Midbrain (tissue), 1 donor: ENCODE results near the gene SSTR4.

Source experiments
- DNase-seq: peaks from one replicate; lab custom pipeline; 2025; lab: John Stamatoyannopoulos, UW

SSTR4 gene

DNA sequence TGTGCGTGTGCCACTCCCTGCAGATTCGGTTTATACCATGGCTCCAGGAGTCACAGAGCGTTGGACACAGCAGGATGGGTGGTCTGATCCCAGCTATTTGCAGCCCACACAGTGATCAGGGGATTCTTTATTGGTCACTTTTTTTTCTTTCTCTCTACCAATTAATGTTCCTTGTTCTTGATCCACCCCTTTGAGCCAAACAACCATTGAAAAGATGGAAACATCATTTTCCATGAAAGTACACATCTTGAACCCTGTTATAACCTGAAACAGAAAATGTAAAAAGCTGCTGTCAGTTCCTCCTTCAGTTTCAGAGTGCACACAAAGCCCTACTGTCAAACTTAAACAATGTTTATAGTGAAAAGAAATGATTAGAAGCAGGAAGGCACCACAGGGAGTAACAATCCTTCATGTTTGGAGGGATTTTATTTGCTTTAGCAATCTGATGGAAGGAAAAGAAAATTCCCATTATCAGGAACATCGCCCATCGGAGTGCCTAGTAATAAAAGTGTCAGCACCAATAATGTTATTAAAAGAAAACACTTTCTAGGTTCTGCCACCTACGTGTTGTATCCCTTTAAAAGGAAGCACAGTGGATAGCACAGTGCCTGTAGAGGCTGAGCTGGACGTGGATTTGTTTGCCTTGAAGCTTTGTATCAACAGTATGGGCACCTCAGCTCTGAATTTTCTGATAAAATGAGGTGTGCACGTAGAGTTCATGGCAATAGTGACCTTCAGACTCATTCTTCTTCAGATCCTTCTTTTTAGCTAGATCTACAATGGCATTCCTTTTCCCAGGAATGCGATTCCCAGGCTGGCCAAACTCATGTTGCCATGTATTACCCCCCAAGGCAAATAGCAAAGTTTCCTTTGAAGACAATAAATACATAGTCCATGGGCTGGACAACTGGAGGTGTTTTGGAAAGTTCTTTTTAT, 30.4 kb downstream of the SSTR4 start:
- no peak for DNase-seq

DNA sequence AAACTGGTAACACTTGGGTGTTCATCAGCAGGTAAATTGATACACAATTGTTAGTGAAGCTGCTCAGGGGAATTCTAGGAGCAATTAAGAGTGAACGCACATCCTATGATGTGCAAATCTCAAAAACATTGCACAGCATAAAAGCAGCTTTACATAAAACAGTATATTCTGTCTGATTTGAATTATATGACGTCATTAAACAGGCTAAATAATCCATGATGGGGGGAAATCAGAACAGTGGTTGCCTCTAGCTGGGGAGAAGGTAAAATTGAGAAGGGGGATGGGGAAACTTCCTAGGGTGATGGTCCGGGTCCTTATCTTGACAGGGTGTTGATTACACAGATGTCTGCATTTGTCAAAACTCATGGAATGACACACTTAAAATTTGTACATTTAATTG, 31.7 kb downstream of the SSTR4 start:
- DNase-seq, result no peak

GRCh38 chr20:23068283-23068682, 33.2 kb downstream of the SSTR4 start:
- no peak for DNase-seq

GRCh38 chr20:23069108-23069507, 34.0 kb downstream of the SSTR4 start:
- DNase-seq, result no peak

DNA sequence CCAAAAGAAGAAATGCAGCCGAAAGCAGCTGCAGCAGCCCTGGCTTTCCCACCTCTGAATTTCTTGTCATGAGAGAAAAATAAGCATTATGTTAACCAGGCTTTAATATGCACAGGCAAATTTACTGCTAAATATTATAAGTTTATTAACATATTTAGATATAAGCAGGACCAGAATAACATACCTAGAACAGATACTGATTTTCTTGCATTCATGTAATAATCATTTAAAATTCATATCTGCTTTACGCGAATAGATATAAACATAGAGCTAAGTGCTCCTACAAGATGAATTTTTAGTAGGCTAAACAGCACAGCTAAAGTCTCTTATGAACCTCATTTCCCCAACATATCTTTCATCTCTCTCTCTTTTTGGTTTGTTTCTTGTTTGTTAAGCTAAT, 36.3 kb downstream of the SSTR4 start:
- no peak for DNase-seq

DNA sequence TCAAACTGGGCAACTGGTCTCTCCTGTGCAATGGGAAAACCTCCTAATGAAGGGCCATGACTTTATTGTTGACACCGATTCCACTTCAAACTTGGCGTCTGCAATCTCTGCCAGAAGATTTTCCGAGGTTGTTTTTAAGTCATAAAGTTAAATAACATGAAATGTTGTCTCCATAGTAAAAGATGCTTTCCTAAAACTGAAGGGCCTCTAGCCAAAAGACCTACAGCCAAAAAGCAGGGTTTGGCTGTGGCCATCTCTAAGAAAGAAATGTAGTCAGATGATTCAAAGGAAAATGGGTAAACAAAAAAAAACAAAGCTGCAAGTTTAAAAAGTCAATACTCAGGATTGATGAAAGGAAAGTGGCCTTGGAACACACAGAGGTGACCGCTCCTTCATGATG, 36.9 kb downstream of the SSTR4 start:
- no peak for DNase-seq

- DNase-seq, result no peak
Measured at GRCh38 chr20:23072892-23073586, 37.9 kb downstream of the SSTR4 start.

GRCh38 chr20:23074052-23074451, 38.9 kb downstream of the SSTR4 start:
- no peak for DNase-seq

GRCh38 chr20:23077277-23077676, 42.2 kb downstream of the SSTR4 start:
- DNase-seq, result no peak

DNA sequence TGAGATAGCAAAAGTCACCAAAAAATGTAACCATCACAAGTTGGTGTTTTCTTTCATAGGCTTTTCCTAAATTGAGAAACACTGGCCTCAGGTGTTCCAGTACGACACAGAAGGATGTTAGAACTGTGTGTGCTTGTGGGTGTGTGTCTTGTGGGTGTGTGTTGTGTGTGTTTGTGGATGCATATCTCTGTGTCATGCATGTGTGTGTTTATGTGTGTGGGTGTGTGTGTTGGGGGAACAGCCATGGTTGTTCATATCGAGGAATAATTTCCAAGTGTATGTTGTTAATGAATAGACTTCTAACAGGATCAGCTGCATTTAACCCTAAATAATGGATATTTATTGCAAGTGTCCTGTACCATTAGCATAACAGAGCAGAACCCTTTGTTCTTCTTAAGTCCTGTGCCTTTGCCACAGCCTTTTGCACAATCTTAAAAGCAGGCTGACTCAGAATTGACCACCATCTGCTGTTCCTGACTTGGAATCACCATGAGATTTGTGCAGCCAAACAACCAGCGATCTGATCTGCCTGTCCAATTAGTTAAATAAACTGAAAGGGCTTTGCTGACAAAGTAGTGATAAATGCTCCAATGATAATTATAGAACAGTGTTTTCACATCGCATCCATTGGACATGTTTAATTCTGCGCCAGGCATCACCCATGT, 43.4 kb downstream of the SSTR4 start:
- no peak for DNase-seq

- DNase-seq, result no peak
Measured at GRCh38 chr20:23079016-23079351, 43.9 kb downstream of the SSTR4 start.

DNA sequence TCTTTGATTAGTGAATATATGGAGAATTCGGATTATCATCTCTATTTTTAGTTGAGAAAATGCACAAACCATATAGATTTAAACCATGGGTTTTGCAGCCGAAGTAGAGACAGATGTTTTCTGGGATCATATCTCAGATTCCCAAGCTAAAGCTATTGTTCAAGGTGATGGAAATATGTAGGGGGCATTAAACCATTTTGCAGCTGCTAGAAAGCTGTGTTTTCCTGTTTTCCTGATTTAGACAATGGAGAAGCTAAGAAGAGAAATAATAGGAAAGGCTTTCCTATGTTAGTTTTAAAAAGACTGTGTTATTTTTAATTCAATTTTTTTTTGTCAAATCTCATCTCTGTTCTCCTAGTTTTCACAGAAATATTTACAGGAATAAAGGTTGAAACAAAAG, 44.8 kb downstream of the SSTR4 start:
- no peak for DNase-seq

DNA sequence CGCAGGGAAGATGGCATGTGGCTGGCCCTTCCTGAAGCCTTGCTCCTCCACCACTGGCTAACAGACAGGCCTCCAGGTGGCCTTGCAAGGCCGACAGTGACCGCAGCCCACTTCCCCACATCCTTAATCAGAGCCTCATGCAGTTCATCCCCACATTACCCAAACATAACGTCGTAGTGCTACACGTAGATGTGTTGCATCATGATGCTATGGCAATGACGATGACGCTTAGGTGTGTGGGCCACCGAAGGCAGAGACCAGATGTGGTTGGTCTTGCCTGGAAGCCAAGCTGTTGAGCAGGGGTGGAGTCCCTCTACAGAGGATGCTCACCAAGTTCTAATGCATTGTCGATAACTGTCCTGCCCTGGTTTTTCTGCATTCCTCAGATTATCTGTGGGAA, 45.4 kb downstream of the SSTR4 start:
- no peak for DNase-seq

DNA sequence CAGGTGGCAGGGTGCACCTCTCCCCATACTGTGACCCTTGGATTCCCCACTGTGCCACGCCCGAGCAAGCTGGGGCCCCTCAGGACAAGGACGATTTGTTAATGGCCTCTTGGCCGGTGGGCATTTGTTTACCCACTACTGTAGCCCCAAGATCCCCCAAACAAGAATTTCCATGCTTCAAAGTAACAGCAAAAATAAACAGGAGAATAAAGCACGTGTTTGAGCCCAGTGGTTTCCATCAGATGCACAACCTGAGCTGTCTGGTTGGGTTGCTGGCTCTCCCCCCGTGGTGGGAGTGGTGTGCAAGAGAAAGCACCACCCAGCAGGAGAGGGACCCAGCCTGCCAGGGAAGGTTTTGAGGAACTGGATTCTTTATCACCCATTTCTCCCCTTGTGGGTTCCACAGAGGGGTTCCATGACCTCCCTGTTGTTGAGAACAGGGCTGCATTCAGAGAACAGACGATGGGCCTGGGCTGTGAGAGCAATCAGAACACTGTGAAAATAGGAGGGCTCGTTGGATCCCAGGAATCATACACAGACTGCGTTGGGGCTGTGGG, 46.2 kb downstream of the SSTR4 start:
- no peak for DNase-seq

DNA sequence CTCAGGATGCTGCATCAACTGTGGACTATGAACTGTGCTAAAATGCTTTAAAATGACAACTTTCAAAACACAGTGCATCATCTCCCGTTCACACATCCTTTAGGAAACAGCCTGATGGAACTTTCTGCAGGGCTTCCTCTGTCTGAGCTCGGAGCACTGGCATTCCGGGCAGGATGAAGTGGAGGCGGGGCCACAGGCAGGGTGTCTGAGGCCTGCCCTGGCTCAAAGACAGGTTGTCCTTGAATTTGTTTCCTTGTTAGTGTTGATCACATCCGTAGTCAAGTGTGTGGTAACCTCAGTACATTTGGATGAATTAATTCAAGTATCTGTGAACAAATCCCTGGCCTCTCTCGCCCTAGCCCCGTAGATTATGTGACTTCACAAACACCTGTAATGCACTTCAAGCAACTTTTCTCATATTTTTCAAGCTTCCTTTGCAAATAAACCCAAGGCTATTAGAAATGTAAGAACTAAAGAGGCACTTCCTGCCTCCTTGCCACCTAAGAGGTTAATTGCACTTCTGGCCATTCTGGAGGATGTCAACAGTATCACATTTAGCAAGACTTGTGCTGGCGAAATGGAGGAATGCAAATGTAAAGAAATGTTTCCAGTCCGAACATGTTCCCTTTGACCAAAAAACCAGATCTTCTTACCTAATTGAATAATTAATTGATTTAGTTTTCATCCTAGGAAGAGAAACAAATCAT, 47.9 kb downstream of the SSTR4 start:
- no peak for DNase-seq

DNA sequence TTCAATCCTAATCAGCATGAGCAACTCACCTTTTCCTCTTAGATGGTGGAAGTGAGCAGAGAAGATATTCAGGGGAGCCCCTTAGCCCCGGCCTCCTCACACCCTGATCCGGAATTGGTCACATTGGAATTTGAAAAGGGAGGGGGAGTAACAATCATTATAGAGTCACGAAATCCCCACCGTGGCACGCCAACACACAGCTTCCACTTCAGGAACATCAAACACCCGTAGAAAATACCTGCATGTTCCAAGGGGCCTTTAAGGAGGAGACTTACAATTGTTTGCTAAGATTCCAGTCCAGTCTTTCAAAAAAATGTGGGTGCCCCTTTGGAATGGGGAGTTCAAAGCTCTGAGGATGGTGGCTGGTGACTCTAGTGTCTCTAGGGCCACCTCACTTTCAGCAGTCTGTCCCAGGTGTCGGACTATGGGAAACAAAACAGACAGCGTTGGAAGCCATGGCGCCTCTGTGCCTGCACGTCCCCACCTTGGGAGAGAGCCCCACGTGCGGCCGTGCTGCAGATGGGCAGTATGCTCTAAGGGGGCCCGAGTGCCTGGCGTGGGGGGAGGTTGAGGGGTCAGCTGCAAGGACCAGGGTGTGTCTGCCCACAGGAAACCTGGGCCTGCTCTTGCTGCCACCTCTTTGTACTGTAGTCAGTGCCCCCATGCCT, 48.6 kb downstream of the SSTR4 start:
- DNase-seq, result no peak

- DNase-seq, result no peak
Measured at GRCh38 chr20:23084282-23084844, 49.3 kb downstream of the SSTR4 start.

GRCh38 chr20:23084845-23085365, 49.8 kb downstream of the SSTR4 start:
- no peak for DNase-seq

DNA sequence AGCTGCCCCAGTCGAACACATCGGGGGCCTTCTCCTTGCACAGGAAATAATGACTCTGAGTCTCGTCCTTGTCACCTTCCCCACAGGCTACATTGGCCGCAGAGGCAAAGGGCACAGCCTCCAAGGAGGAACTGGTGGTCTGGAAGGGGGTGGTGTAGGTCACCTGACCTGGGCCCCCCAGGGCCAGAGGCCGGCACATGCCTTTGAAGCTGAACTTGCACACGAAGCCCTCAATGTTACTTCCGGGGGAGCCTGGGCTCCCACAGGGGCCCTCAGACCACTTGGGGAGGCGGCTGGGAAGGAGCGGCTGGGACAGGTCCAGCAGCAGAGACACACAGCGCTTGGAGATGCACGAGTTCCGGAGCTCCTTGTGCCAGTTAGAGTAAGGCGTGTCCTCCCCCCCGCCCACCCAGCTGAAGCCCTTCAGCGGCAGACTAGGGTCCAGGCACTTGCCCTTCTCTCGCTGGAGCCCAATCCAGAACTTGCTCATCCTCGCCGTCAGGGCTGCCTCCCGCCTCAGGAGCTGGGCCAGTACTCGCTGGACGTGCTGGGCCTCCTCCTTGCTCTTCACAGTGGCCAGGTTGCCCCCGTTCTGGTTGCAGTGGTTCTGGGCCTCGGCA, 50.4 kb downstream of the SSTR4 start:
- no peak for DNase-seq

DNA sequence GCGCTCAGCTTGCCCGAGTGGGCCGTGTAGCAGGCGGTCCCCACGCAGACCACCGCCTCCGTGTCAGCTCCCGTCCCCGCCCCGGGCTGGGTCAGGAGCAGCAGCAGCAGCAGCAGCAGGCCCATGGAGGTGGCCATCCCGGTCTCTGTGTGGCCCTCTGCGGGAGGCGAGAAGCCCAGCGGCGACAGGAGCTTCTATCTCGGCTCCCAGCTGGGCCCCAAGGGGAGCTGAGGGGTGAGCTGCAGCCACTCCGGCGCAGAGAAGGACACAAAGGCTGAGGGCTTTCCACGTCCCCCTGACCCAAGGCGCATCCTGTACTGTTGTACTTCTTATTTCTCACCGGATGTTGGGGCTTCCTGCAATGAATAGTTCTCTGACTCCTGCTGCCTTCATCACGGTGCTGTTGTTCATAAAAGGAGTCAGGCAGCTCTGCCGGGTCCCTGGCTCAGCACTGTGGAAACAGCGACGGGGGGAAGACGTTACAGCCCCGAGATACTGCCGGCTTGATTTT, 51.0 kb downstream of the SSTR4 start, which contains the start of gene CD93:
TSS of gene CD93 (minus strand) at position 269 of the 511 bp plus-strand sequence. CDS start at position 137, 132 bp downstream.
- DNase-seq, result peak; percentile 1
